PC-3 (cell line): ENCODE results near the gene OTUD6A.

ENCODE experiments used
- EZH2 ChIP-seq: fragments of 300-600 bp; sonication (generic); IDR thresholded peaks from one replicate; pipeline ENCODE4 v1.6.1; 2017; ENCODE audit warnings: antibody characterized with exemption, mild to moderate bottlenecking, low read length; ENCODE audit not compliant: unreplicated experiment
- EZH2phosphoT487 ChIP-seq: fragments of 300-600 bp; sonication (generic); IDR thresholded peaks from 2 replicates; pipeline ENCODE4 v1.6.1; 2018; ENCODE audit warnings: mild to moderate bottlenecking, antibody characterized with exemption, low read length, borderline replicate concordance
- TF ChIP-seq, protein P1 (sequence below): fragments of 300-600 bp; sonication (generic); conservative IDR thresholded peaks from 2 replicates; pipeline ENCODE4 v1.5.1; 2017; ENCODE audit warnings: antibody characterized with exemption, low read depth, mild to moderate bottlenecking, low read length

DNA sequence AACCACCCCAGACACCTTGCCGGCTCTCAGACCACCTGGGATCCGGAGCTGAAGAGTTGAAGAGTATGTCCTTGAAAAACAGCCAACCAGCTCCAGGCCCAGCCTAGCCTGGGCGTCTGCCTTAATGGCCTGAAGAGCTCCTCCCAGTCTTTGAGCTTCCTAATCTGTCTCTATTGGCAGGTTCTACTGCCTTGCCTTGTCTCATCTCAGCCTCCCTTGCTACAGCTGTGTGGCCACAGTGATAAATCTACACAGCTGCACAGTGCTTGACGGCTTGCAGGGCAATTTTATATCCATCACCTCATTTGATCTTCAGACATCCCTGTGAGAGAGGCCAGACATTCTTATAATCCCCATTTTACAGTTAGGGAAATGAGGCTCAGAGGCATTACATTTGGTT is 32.4 kb upstream of the OTUD6A start:
- TF ChIP-seq, protein P1, sequence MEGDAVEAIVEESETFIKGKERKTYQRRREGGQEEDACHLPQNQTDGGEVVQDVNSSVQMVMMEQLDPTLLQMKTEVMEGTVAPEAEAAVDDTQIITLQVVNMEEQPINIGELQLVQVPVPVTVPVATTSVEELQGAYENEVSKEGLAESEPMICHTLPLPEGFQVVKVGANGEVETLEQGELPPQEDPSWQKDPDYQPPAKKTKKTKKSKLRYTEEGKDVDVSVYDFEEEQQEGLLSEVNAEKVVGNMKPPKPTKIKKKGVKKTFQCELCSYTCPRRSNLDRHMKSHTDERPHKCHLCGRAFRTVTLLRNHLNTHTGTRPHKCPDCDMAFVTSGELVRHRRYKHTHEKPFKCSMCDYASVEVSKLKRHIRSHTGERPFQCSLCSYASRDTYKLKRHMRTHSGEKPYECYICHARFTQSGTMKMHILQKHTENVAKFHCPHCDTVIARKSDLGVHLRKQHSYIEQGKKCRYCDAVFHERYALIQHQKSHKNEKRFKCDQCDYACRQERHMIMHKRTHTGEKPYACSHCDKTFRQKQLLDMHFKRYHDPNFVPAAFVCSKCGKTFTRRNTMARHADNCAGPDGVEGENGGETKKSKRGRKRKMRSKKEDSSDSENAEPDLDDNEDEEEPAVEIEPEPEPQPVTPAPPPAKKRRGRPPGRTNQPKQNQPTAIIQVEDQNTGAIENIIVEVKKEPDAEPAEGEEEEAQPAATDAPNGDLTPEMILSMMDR: no peak
- TF ChIP-seq EZH2 (no peak), EZH2phosphoT487 (no peak)
